Activated CD4-positive, CD25-positive, alpha-beta regulatory T cell (primary cell): Measurements from ENCODE around the gene ERN1.

Experiments used
- DNase-seq, 4 experiments: peaks; one replicate each; lab custom pipeline; 2025; lab: John Stamatoyannopoulos, UW

Gene ERN1

DNA sequence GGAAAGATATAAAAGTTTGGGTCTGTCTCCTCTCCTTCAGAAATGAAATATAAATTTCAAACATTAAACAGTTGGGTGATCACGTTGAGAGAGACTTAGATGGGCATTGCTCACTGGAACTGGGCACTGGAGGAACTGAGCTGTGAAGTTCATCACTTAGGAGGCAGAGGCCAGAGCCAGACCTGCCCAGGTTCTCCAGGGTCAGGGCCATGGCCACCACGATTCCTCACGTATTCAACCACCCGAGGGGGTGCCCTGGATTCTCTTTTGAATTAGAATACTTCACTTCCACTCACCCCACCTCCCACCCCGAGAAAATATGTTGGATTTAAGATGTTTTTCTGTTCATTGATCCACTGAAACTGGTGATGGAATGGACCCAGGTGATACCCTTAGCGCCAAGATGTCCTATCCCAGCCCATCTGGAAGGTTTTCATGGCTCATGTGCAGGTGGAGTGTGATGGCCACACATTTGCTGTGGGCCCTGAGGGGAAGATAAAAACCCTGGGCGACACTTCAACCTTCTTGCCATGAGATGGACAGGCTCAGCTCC lies 125.7 kb downstream of the ERN1 start:
- DNase-seq, result no peak

DNA sequence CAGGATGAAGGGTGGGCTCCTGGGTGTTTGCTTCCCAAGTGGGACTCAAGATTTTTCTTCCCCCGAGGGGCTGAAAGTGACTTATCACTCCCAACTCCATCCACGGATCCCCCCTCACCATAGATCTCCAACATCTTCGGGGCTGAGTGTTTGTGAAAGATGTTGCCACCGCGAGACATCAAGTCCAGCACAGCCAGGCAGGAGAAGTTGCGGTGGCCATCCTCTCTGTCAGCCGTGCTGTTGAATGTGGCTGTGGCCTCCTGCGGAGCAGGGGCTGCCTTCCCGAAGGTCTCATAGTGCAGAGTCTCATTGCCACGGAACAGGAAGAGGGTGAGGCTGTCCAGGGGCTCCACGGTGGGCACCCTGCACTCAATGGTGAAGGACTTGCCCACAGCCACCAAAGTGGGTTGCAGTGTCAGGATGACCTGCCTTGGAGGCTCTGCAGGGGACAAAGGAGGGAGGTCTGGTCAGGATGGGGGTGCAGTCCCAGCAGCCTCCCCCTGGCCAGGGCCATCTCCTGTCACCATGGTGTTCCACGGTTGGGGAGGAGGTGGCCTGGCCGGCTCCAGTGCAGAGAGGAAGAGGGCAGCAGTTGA lies 126.3 kb downstream of the ERN1 start:
- no peak for DNase-seq

DNA sequence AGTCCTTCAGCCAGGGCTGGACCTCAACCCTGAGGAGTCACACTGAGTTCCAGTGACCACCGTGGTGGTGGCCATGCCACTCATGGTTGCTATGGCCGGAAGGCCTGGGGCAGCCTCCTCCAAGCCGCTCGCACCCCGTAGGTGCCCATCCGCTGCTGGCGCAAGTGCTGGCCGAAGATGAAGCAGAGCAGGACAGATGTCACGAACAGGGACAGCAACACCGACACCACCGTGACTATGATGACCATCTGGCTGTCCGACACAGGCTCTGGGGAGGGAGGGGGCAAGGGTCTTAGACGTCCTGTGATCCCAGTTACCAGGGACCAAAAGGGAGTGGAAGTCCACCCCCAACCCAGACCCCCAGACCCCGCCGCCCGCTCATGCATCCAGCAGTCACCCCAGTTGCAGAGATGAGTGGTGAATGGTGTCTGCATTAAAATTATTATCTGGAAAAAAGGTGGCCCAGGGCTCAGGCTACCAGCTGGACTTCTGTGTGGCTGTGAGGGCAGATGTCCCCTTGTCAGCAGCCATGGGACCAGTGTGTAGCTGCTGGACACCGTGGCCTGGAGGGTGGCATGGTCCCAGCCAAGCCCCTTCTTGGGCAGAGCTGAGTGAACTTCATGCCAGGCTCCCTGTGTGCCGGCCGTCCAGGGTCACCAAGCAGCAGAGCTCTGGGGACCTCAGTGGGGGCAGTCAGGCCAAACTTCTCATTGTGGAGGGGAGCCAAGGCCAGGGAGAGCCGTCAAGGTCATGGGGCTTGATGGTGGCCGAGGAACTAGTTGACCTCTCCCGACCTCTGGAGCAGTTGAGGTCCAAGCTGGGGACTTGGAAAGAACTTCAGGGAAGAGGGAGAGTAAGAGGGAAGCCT lies 127.1 kb downstream of the ERN1 start:
- no peak for DNase-seq

DNA sequence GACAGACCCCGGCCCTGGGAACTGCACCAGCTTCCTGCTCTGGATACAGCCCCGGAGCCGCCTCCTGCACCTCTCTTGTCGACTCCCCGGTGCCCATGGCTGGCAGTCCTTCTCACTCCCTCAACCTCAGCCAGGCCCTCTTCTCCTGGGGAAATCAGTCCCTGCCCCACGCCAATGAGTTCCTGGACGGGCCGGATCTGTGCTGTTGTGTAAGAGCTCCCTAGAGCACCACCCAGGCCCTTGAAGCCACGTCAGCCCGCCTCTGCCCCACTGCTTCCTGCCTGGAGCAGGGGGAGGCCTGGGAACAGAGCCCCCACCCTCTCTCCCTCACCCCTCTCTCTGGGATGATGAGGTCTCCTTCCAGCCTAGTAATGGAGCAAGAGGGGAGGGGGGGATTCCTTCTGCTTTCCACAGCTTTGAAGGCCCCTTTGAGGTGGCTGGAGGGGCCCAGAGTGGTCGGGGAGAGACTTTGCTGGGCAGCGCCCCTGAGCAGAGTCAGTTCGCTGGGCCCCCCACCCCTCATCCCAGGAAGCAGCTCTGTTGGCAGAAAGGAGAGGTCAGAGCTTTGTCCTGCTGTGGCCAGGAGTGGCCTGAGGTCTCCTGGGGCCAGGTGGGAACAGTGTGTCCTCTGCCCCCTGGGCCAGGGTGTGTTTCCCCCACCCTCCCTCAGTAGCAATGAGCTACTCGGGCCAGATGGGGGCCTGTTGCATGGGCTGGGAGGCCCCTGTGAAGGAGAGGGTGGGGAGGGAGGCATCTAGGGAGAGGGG lies 128.0 kb downstream of the ERN1 start:
- no peak for DNase-seq

DNA sequence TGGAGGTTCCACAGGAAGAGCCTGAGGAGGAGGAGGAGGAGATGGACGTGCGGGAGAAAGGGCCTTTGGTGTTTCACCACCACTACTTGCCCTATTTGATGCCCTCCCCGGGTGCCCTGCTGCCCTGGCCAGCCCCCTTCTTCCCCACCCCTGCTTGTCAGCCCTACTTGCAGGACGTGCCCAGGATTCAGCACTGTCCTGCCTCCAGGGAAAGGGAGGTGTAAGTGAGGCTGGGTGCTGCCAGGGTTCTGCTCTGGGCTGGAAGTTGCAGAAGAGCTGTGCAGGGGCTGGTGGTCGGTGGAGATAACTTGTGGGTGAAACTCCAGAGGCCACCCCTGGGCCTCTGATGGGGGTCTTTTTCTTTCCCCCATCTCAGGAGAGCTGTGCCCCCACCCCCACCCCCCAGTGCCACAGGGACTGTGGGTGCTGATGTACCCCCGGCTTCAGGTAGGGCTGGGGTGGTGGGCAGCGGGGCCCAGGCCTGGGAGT lies 128.8 kb downstream of the ERN1 start:
- DNase-seq, result no peak

DNA sequence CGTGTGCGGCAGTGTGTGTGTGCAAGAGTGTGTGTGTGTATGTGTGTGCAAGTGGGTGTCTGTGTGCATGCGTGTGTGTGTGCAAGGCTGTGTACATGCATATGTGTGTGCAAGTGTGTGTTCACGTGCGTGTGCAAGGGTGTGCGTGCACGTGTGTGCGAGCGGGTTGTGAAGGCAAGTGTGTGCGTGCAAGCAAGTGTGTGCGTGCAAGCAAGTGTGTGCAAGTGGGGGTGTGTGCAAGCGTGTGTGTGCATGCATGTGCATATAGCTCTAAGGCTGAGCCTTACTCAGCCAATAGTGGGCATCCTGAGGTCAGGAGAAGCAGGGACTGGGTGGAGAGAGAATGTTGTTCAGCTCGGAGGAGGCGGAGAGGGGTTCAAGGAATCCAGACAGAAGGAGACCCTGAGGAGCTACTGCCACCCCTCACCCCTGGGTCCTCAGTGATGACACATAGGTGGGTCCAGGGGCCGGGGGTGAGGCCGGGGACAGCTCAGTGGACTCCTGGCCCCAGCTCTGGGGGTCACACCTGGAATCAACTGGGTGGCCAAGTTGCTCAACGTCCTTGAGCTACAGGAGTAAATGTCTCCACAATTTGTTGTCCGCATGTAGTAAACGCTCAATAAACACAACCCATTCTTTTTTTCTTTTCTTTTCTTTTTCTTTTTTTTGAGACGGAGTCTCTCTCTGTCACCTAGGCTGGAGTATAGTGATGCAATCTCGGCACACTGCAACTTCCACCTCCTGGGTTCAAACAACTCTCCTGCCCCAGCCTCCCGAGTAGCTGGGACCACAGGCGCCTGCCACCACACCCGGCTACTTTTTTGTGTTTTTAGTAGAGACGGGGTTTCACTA lies 130.0 kb downstream of the ERN1 start:
- no peak for DNase-seq

DNA sequence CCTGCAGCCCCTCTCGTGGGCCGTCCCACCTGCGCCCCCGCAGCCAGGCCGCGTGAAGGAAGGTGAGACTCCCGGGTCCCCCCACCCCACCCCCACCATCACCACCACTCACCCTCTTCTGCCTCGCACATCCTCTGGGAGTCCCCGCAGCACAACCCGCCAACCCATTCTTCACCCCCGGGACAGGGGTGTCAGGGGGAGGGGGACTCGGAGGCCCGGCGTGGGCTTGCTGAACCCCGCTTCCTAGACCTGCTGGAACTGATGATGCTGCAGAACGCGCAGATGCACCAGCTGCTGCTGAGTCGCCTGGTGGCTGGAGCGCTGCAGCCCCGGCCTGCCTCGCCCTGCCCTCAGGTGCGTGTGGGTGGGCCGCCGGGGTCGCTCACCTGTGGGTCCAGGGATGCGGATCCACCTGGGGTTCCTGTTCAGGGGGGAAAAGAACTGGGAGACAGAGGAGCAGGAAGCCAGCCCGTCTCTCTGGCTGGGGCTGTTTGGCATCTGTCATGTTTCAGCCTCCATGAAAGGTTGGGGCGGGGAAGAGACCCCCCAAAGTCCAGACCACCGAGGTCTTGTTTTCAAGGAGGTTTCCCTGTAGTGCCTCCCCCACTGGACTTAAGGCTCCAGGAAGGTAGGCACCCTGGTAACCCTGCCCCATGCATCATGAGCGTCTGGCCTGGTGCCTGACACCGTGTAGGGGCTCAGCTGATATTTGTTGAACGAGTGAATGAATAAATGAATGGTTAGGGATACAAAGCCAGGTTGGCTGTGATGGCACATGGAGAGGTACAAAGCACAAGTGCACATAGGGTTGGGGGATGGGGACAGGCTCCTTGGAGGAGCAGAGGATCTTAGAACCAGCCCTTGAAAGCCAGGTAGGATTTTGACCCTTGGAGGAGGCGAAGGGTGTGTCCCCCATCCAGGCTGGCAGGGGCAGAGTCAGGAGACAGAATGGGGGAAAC lies 130.9 kb downstream of the ERN1 start:
- no peak for DNase-seq

DNA sequence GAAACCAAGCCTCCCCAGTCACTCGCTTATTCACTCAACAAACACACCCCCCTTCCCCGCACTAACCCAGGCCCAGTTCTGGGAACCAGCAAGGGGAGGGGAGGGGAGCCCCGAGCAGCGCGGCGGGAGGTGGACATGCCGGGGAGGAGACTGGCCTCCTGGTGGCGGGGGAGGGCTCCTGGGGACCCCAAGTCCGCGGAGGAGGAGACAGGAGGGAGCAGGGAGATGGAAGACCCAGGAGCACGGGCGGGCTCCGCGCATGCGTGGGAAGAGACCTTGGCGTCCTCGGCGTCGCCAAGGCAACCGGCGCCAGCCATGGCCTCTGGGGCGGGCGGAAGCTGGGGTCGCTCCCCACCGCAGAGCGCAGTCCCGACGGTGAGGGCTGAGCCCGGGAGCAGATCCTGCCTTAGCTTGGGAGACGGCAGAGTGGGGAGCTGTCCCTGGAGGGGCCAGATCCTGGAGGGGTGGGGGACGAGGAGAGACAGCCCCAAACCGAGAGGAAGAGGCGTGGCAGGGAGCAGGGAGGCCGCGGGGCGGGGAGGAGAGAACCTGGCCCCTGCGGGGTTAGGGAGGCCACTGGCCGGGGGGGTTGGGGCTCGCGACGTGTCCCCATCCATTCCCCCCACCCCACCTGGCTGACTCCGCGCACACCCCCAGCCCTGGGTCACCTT lies 131.8 kb downstream of the ERN1 start, which contains the start of gene PRR29:
Gene PRR29, plus strand, starts transcription at position 302 of the 671 bp plus-strand sequence. Its CDS starts 14 bp downstream, at position 316.
- peak; percentile 49 to 62 (median 56) for DNase-seq

DNA sequence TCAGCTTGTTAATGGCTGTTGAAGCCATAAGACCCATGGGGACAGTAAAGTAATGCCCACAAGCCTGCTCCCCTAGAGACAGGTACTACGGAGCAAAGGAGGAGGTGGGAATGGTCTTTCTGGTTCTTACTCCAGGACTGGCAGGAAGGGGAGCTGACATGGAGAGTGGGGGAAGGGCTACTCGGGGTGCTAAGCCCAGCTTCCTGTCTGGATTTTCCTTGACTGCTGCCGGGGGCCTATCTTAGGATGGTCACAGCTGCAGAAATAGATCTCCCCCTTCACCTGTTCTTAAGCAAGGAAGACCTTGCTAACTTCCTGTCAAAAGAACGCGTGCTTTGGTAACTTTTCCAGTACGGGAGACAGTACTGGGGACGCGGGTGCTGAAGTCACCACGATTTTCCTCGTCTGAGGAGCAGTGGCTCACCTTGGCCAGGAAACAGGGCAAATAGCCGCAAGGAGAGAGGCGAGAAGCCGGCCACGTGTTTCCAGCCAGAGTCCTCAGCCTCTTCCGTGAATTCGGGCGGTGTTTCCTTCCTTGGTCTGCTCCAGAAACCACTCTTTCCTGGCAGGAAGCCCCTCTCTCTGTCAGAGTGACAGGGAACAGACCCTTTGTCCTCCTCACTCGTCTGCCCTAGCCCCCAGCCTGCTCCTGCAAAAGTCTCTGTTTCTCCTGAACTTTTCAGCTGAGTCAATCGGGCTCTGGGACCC lies 132.4 kb downstream of the ERN1 start:
- no peak for DNase-seq

DNA sequence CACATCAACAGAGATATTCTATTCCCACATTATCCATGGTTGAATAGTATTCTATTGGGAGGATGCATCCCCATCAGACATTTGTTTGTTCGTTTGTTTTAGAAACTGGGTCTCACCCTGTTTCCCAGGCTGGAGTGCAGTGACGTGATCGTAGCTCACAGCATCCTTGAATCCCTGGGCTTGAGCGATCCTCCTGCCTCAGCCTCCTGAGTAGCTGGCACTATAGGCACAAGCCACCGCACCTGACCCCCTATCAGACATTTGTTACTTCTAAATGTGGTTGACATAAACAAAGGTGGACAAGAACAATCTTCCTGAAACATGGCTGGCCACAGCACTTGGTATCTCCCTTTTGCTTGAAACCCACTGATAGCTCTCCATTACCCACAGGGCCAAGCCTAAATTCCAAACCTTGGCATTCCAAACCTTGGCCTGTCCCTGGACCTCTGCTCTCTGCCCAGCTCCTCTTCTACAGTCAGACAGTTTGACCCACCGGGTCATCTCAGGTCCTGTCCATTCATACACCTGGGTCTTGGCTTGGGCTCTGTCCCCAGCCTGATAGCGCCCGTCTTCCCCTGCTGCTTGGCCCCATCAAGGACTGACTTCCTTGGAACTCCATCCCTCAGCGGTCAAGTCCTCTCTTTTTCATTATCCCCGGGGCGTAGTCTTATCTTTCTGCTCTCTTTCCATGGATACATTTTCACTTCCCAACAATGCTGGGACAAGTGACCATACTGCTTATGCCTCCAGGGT lies 133.3 kb downstream of the ERN1 start:
- no peak for DNase-seq

DNA sequence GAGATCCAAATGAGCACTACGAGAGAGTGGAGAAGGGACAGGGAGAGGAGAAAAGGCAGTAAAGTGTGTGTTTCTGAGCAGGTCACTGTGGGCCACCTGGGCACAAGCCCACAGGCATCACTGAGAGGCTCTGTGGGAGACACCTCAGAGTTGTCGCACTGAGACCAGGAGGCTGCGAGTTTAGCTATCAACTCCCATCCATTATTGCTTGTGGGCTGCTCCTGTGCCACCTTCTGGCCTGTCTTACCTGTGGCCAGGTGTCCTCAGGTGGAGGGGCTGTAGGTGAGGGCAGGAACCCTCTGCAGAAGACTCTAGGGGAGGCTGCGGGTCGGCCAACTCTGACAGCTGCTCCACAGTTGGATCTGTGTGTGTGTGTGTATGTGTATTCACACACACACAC lies 134.3 kb downstream of the ERN1 start:
- no peak for DNase-seq

DNA sequence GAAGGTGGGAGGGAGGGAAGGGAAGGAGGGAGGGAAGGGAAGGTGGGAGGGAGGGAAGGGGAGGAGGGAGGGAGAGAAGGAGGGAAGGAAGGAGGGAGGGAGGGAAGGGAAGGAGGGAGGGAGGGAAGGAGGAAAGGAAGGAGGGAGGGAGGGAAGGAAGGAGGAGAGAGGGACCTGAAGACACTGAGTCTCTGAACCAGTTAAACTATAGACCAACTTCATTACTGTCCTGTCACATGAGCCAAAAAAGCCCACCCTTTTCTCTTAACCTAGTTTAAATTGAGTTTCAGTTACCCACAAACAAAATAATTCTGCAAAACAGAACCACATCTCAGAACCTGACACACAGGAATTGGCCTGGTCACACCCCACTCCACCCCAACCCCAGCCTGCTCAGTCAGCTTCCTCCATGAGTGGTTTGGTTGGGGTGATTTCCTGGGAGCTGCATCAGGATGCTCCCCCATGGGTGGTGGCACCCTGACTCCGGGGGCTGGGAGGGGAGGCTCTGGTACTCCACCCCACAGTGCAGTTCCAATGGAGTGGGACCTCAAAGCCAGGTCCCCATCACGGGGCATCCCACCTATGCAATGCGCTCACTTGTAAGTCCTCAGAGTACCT lies 136.5 kb downstream of the ERN1 start:
- DNase-seq, result no peak

DNA sequence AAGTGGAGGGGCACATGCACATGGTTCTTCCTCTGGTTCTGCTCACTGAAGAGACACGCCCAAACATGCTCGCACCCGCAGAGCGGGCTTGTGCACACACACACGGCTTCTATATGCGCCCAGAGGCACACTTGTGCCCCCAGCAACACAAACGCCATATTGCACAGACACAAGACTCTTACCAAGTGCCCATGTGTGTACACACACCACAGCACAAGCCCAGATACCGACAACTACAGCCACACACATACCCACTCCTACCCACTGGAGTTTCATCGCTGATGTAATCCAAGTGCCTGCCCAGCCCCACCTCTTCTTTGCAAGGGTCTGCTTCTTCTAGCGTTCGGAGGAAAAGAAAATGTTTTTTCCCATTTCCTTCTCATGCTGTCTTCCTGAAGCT lies 138.3 kb downstream of the ERN1 start:
- no peak for DNase-seq

DNA sequence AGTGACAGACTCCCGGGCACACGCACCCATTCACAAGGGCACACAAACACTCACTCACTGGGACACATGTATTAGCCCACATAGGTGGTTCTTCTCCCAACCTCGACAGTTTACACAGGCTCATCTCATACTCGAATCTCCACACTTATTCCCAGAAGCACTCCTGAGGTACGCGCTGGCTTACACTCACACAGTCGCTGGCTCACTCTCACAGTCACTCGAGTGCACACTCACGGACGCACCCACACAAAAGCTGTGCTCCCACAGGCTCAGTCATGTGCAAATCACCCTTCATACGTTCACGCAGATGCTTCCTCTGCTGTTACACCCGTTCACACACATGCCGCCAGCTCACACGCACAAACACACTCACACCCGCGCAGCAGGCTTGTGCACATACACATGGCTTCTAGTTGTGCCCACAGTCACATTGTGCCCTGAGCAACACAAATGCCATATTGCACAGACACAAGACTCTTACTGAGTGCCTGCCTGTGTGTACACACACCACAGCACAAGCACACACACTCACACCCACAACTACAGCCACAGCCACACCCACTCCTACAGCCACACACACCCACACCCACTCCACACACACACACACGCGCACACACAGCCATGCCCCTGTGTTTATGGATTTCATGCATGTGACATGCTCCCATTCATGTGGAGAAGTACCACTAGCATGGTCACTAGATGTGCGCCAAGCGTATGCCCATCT lies 140.2 kb downstream of the ERN1 start:
- DNase-seq, result no peak
